Fibroblast of lung (primary cell): ENCODE results near the gene CRTAC1. TPM values are rescaled to one million over a fixed set of nuclear protein-coding genes. Genes with fewer than 3 reads are reported as not detected.

Experiments used
- DNase-seq, 2 donors: peaks; one replicate each; pipeline versions ENCODE4 v3.0.0 to v3.0.0-alpha.2; 2010; ENCODE audit warnings: low read depth in 2 of 2
- H2AFZ ChIP-seq: 2 replicates; pipeline ENCODE4 v1.5.1; 2012; ENCODE audit warnings: low read length, control low read depth, inconsistent platforms
- H3K27ac ChIP-seq: 2 replicates; pipeline ENCODE4 v1.5.1; 2011; ENCODE audit warnings: low read length, control low read depth; ENCODE audit not compliant: insufficient read depth
- H3K27me3 ChIP-seq: 2 replicates; pipeline ENCODE4 v1.5.1; 2011; ENCODE audit warnings: mild to moderate bottlenecking, low read length; ENCODE audit not compliant: control insufficient read depth, insufficient read depth
- H3K36me3 ChIP-seq: 2 replicates; pipeline ENCODE4 v1.5.1; 2011; ENCODE audit warnings: low read length; ENCODE audit not compliant: control insufficient read depth, insufficient read depth
- H3K4me1 ChIP-seq: 2 replicates; pipeline ENCODE4 v1.5.1; 2011; ENCODE audit warnings: low read length; ENCODE audit not compliant: control insufficient read depth, insufficient read depth; ENCODE audit errors: extremely low read depth
- H3K4me2 ChIP-seq: 2 replicates; pipeline ENCODE4 v1.5.1; 2011; ENCODE audit warnings: low read length, control low read depth; ENCODE audit not compliant: insufficient read depth; ENCODE audit errors: extremely low read depth
- H3K4me3 ChIP-seq, 4 experiments: fragments of 200-600 bp in 1 of 4; sonication (generic) in 1 of 4; replicated peaks in 1 of 4; 2 replicates each; pipeline ENCODE4 v1.5.1; 2011 to 2016; ENCODE audit warnings: low read length in 4 of 4, low read depth in 3 of 4, mild to moderate bottlenecking in 3 of 4, control low read depth in 2 of 4, inconsistent platforms in 1 of 4, mixed read lengths in 1 of 4; ENCODE audit not compliant: insufficient read depth in 1 of 4; ENCODE audit errors: control extremely low read depth in 1 of 4
- H3K79me2 ChIP-seq: 2 replicates; pipeline ENCODE4 v1.5.1; 2012; ENCODE audit warnings: mild to moderate bottlenecking, low read length, inconsistent platforms; ENCODE audit not compliant: control insufficient read depth, insufficient read depth
- H3K9ac ChIP-seq: 2 replicates; pipeline ENCODE4 v1.5.1; 2011; ENCODE audit warnings: mild to moderate bottlenecking, low read length, control low read depth; ENCODE audit not compliant: insufficient read depth
- H3K9me3 ChIP-seq: 2 replicates; pipeline ENCODE4 v1.5.1; 2012; ENCODE audit warnings: low read depth, low read length; ENCODE audit not compliant: control insufficient read depth, insufficient read depth
- H4K20me1 ChIP-seq: 2 replicates; pipeline ENCODE4 v1.5.1; 2011; ENCODE audit warnings: low read length; ENCODE audit not compliant: control insufficient read depth, insufficient read depth; ENCODE audit errors: extremely low read depth
- CTCF ChIP-seq, 2 donors: IDR thresholded peaks in 1 of 2; conservative IDR thresholded peaks in 1 of 2; 1 replicate in 1 of 2; 2 replicates in 1 of 2; pipeline ENCODE4 v1.5.1; 2011 to 2012; ENCODE audit warnings: low read length in 2 of 2, control low read depth in 1 of 2, inconsistent platforms in 1 of 2, low read depth in 1 of 2, mild to moderate bottlenecking in 1 of 2
- EZH2 ChIP-seq: IDR thresholded peaks from 2 replicates; pipeline ENCODE4 v1.5.1; 2012; ENCODE audit warnings: low read length, control low read depth, mild to moderate bottlenecking; ENCODE audit errors: missing control alignments
- polyA plus RNA-seq, 2 donors: library from polyadenylated mRNA; depleted of rRNA in 1 of 2; stranded (reverse) in 1 of 2; unstranded in 1 of 2; fragments of >200 nt; gene quantifications; 2 replicates each; pipeline ENCODE4 v1.2.1, GENCODE V29; 2011 to 2012; ENCODE audit warnings: missing spikeins in 1 of 2
- total RNA-seq: library from RNA; depleted of rRNA; stranded (reverse); fragments of >200 nt; gene quantifications from 2 replicates; pipeline ENCODE4 v1.2.1, GENCODE V29; 2014

CRTAC1 gene
- total and polyA plus RNA-seq, 2 donors (not counting 1 experiment from before 2014, with no cell fraction given), result not detected

- Histone ChIP-seq H4K20me1 (no peaks in the 10 kb centered on the region), H3K4me3 (no peak overlapping the region), H2AFZ (no peak overlapping the region), H3K36me3 (no peaks in the 10 kb centered on the region), H3K4me2 (no peak overlapping the region), H3K27me3 (peaks cover 8% of the 10 kb centered on the region), H3K79me2 (no peaks in the 10 kb centered on the region), H3K4me1 (no peaks in the 10 kb centered on the region), H3K9me3 (no peaks in the 10 kb centered on the region), H3K27ac (no peak overlapping the region), H3K9ac (no peak overlapping the region)
- TF ChIP-seq CTCF (conservative IDR thresholded peaks at IDR 0.05 in 1 of 2, IDR thresholded peaks at IDR 0.05 in 1 of 2; ENCODE audit: low read depth in 1 of 2, low read length in 2 of 2) (no peak), EZH2 (no peak)
- DNase-seq, result no peak
Measured at GRCh38 chr10:97974100-97974499, 56.3 kb downstream of the CRTAC1 start.

GRCh38 chr10:97969538-97970079 lies 60.8 kb downstream of the CRTAC1 start:
- H3K4me3 ChIP-seq, result no peak overlapping the region
- no peak for DNase-seq
- no peak overlapping the region for H3K4me2 ChIP-seq
- TF ChIP-seq EZH2, result no peak
- TF ChIP-seq CTCF (conservative IDR thresholded peaks at IDR 0.05 in 1 of 2, IDR thresholded peaks at IDR 0.05 in 1 of 2; ENCODE audit: low read depth in 1 of 2, low read length in 2 of 2), result no peak
- no peaks in the 10 kb centered on the region for H3K4me1 ChIP-seq
- H2AFZ ChIP-seq, result no peak overlapping the region
- no peaks in the 10 kb centered on the region for H3K79me2 ChIP-seq
- no peaks in the 10 kb centered on the region for H4K20me1 ChIP-seq
- no peaks in the 10 kb centered on the region for H3K27me3 ChIP-seq
- H3K27ac ChIP-seq, result no peak overlapping the region
- no peak overlapping the region for H3K9ac ChIP-seq
- H3K9me3 ChIP-seq, result no peaks in the 10 kb centered on the region
- H3K36me3 ChIP-seq, result no peaks in the 10 kb centered on the region

GRCh38 chr10:97964748-97965147 lies 65.7 kb downstream of the CRTAC1 start:
- Histone ChIP-seq H2AFZ (no peak overlapping the region), H3K27me3 (no peaks in the 10 kb centered on the region), H3K9ac (no peak overlapping the region), H3K9me3 (no peaks in the 10 kb centered on the region), H3K79me2 (no peaks in the 10 kb centered on the region), H3K4me2 (no peak overlapping the region), H4K20me1 (no peaks in the 10 kb centered on the region), H3K4me1 (no peaks in the 10 kb centered on the region), H3K4me3 (no peak overlapping the region), H3K27ac (no peak overlapping the region), H3K36me3 (no peaks in the 10 kb centered on the region)
- TF ChIP-seq EZH2 (no peak), CTCF (conservative IDR thresholded peaks at IDR 0.05 in 1 of 2, IDR thresholded peaks at IDR 0.05 in 1 of 2; ENCODE audit: low read depth in 1 of 2, low read length in 2 of 2) (no peak)
- DNase-seq, result no peak
